ENCODE results near the gene FAM124A.

- TF ChIP-seq CTCF (IDR thresholded peaks at IDR 0.05) (no peak), POLR2A (IDR thresholded peaks at IDR 0.05) (no peak), EP300 (IDR thresholded peaks at IDR 0.05) (no peak)
These were observed 36.7 kb downstream of the FAM124A start for GRCh38 chr13:51258612-51259548.

All from ovary (tissue), 3 donors.